CD4-positive, alpha-beta T cell treated with Interleukin-17A for 4 hours (primary cell): ENCODE results near the gene CERCAM.
"Not testable (repeated sequence)": the region's sequence is repeated elsewhere in the genome, so short reads cannot be mapped to it uniquely, and the experiment has no call there.

Experiments
- DNase-seq: peaks from one replicate; pipeline ENCODE4 v3.0.0-alpha.2; 2020; ENCODE audit warnings: mixed read lengths

Gene CERCAM

GRCh38 chr9:128419061-128419925 lies 1.4 kb upstream of the CERCAM start:
- peak; percentile 15 for DNase-seq

GRCh38 chr9:128420060-128420650 lies 502 bp upstream of the CERCAM start:
- DNase-seq, result peak; percentile 79

GRCh38 chr9:128421482-128421996 lies 882 bp downstream of the CERCAM start:
- DNase-seq, result no peak

- not testable (repeated sequence) for DNase-seq
Measured at GRCh38 chr9:128422022-128422782, 1.5 kb downstream of the CERCAM start.

- DNase-seq, result no peak
Measured at GRCh38 chr9:128422783-128423150, 2.1 kb downstream of the CERCAM start.

- not testable (repeated sequence) for DNase-seq
Measured at GRCh38 chr9:128423356-128423755, 2.7 kb downstream of the CERCAM start.

- DNase-seq, result no peak
Measured at GRCh38 chr9:128424268-128424780, 3.7 kb downstream of the CERCAM start.

GRCh38 chr9:128428644-128429512 lies 8.2 kb downstream of the CERCAM start:
- DNase-seq, result no peak

- no peak for DNase-seq
Measured at GRCh38 chr9:128429513-128430086, 8.9 kb downstream of the CERCAM start.

- DNase-seq, result no peak
Measured at GRCh38 chr9:128431207-128431606, 10.6 kb downstream of the CERCAM start.

- no peak for DNase-seq
Measured at GRCh38 chr9:128434340-128434739, 13.7 kb downstream of the CERCAM start.

- no peak for DNase-seq
Measured at GRCh38 chr9:128435611-128436010, 15.0 kb downstream of the CERCAM start.

- DNase-seq, result peak; percentile 87
Measured at GRCh38 chr9:128438343-128439109, 17.9 kb downstream of the CERCAM start.

GRCh38 chr9:128439273-128439672 lies 18.6 kb downstream of the CERCAM start:
- DNase-seq, result no peak

- DNase-seq, result no peak
Measured at GRCh38 chr9:128442150-128442549, 21.5 kb downstream of the CERCAM start.

- not testable (repeated sequence) for DNase-seq
Measured at GRCh38 chr9:128446505-128446904, 25.8 kb downstream of the CERCAM start.

- DNase-seq, result no peak
Measured at GRCh38 chr9:128448746-128449145, 28.1 kb downstream of the CERCAM start.

GRCh38 chr9:128454991-128455390 lies 34.3 kb downstream of the CERCAM start:
- no peak for DNase-seq

GRCh38 chr9:128455849-128456612 lies 35.4 kb downstream of the CERCAM start, which contains the start of gene ODF2:
ODF2 (plus strand) TSS chr9:128456006; CDS start chr9:128456092, 86 bp downstream.
- DNase-seq, result peak; percentile 99

- peak; percentile 76 for DNase-seq
Measured at GRCh38 chr9:128456613-128457061, 36.0 kb downstream of the CERCAM start.
